K562 (cell line): Measurements from ENCODE around the gene SRCAP. TPM values are rescaled to one million over a fixed set of nuclear protein-coding genes. Genes with fewer than 3 reads are reported as not detected.

Source experiments
- ATAC-seq: fragments of 200-7000 bp; cut with Tn5 transposase; 3 replicates; pipeline ENCODE4 v1.9.1; 2020; ENCODE audit warnings: moderate library complexity
- BruUV-seq: library from RNA; stranded (reverse); fragments of 400-500 nt; replicated peaks from 2 replicates; lab custom pipeline; 2021; lab: Mats Ljungman, UMichigan
- CTCF ChIA-PET: fragments of 300-600 bp; formaldehyde crosslinking; extraction: SDS; loops from one replicate; lab custom pipeline; 2021; ENCODE audit warnings: low intra/inter-chr PET ratio; lab: Yijun Ruan, JAX
- POLR2A ChIA-PET: fragments of 300-600, 350-650 bp; sonication (Branson Sonifier 250); formaldehyde crosslinking; extraction: SDS; loops from one replicate; lab custom pipeline; 2021; ENCODE audit warnings: antibody characterized with exemption, inconsistent platforms; lab: Yijun Ruan, JAX
- DNase-seq, 4 experiments: peaks; one replicate each; pipeline versions ENCODE4 v3.0.0 to v3.0.0-alpha.2; 2011 to 2018; ENCODE audit warnings: low spot score in 3 of 4, mixed read lengths in 3 of 4; ENCODE audit errors: extremely low read depth in 1 of 4
- FAIRE-seq: peaks from 2 replicates; lab custom pipeline; 2011; peaks lifted over from hg19 to GRCh38; lab: Jason Lieb, UNC
- H2AFZ ChIP-seq: 2 replicates; pipeline ENCODE4 v1.6.0; 2011; ENCODE audit warnings: low read depth, low read length, control low read depth, inconsistent platforms
- H3K27ac ChIP-seq: fragments of 200-600 bp; 3 replicates; pipeline ENCODE4 v1.8.0; 2011; ENCODE audit warnings: low read depth, mild to moderate bottlenecking, control low read depth, inconsistent platforms, low read length, moderate library complexity, mixed read lengths; ENCODE audit errors: extremely low read depth
- H3K27me3 ChIP-seq, 2 experiments: fragments of 300-600 bp in 1 of 2; 2 replicates in 1 of 2; 3 replicates in 1 of 2; pipeline versions ENCODE4 v1.6.0 to v1.8.0; 2011; ENCODE audit warnings: inconsistent platforms in 2 of 2, low read length in 2 of 2, mild to moderate bottlenecking in 1 of 2, mixed read lengths in 1 of 2, moderate library complexity in 1 of 2; ENCODE audit not compliant: control insufficient read depth in 2 of 2, insufficient read depth in 2 of 2
- H3K36me3 ChIP-seq: fragments of 300-600 bp; 3 replicates; pipeline ENCODE4 v1.8.0; 2011; ENCODE audit warnings: mild to moderate bottlenecking, low read length, inconsistent platforms; ENCODE audit not compliant: control insufficient read depth, insufficient read depth
- H3K4me1 ChIP-seq, 2 experiments: fragments of 200-600 bp in 1 of 2; replicated peaks in 1 of 2; 2 replicates in 1 of 2; 3 replicates in 1 of 2; pipeline versions ENCODE4 v1.5.1 to v1.8.0; 2011; ENCODE audit warnings: inconsistent platforms in 2 of 2, low read length in 2 of 2, mild to moderate bottlenecking in 1 of 2, mixed read lengths in 1 of 2, moderate library complexity in 1 of 2; ENCODE audit not compliant: control insufficient read depth in 2 of 2, insufficient read depth in 2 of 2
- H3K4me2 ChIP-seq: 2 replicates; pipeline ENCODE4 v1.6.1; 2011; ENCODE audit warnings: low read length, control low read depth, inconsistent platforms, mixed read lengths; ENCODE audit not compliant: insufficient read depth
- H3K4me3 ChIP-seq: fragments of 200-600 bp; sonication (generic), shearing (Covaris generic); 2 replicates; pipeline ENCODE4 v1.5.1; 2016; ENCODE audit warnings: control low read depth, inconsistent platforms
- H3K79me2 ChIP-seq: fragments of 200-600 bp; 3 replicates; pipeline ENCODE4 v1.8.0; 2011; ENCODE audit warnings: low read length, inconsistent platforms; ENCODE audit not compliant: control insufficient read depth, insufficient read depth
- H3K9ac ChIP-seq, 2 experiments: 2 replicates each; pipeline versions ENCODE4 v1.6.0 to v1.6.1; 2011; ENCODE audit warnings: low read depth in 2 of 2, low read length in 2 of 2, control low read depth in 1 of 2, inconsistent platforms in 1 of 2, mild to moderate bottlenecking in 1 of 2, mixed read lengths in 1 of 2; ENCODE audit not compliant: insufficient read depth in 1 of 2
- H3K9me1 ChIP-seq: one replicate; pipeline ENCODE4 v1.6.0; 2011; ENCODE audit warnings: inconsistent platforms, mild to moderate bottlenecking, low read length, moderate library complexity; ENCODE audit not compliant: control insufficient read depth, insufficient read depth
- H3K9me3 ChIP-seq: replicated peaks from 2 replicates; pipeline ENCODE4 v1.5.1; 2011; ENCODE audit warnings: low read depth, low read length, inconsistent platforms; ENCODE audit not compliant: control insufficient read depth, insufficient read depth
- H4K20me1 ChIP-seq: replicated peaks from 2 replicates; pipeline ENCODE4 v1.6.1; 2011; ENCODE audit warnings: low read length, inconsistent platforms, mixed read lengths; ENCODE audit not compliant: control insufficient read depth, insufficient read depth
- HNRNPH1 ChIP-seq: fragments of 200-400 bp; formaldehyde crosslinking; optimal IDR thresholded peaks from 2 replicates; pipeline ENCODE3; 2017; ENCODE audit warnings: low read depth, mild to moderate bottlenecking, low read length, moderate library complexity
- MEF2A ChIP-seq: IDR thresholded peaks from 2 replicates; pipeline ENCODE4 v1.6.1; 2011; ENCODE audit warnings: low read depth, mild to moderate bottlenecking, low read length, moderate library complexity; ENCODE audit not compliant: control insufficient read depth
- TEAD1 ChIP-seq, 2 experiments: fragments of 450-650 bp in 1 of 2; sonication (generic) in 1 of 2; formaldehyde crosslinking; IDR thresholded peaks; 2 replicates each; pipeline versions ENCODE4 v1.4.0 to v1.8.0; 2020 to 2022; ENCODE audit warnings: mild to moderate bottlenecking in 2 of 2, missing genetic modification reagents in 1 of 2
- ZBTB40 ChIP-seq, 2 experiments: fragments of 450-650 bp in 1 of 2; sonication (generic) in 1 of 2; formaldehyde crosslinking in 1 of 2; IDR thresholded peaks; 2 replicates each; pipeline versions ENCODE4 v1.7.1 to v1.9.0; 2016 to 2022; ENCODE audit warnings: inconsistent platforms in 1 of 2, mild to moderate bottlenecking in 1 of 2, missing genetic modification reagents in 1 of 2
- ZKSCAN1 ChIP-seq: fragments of 150-350 bp; IDR thresholded peaks from 2 replicates; pipeline ENCODE4 v1.6.1; 2016; ENCODE audit warnings: low read depth, low read length
- WGBS: fragments of 100-300 bp; shearing (Covaris generic); methylation state at CpG from one replicate; pipeline ENCODE4 v1.1.6; 2016; ENCODE audit warnings: low coverage, mixed read lengths; ENCODE audit not compliant: insufficient coverage; ENCODE audit errors: missing lambda C conversion rate; 5-methylcytosine and 5-hydroxymethylcytosine counted together
- in situ Hi-C: fragments of 300-500 bp; cut with MboI; formaldehyde crosslinking; loops from 4 replicates; pipeline ENCODE4 v1.15.0; 2018; ENCODE audit warnings: inconsistent platforms, mixed read lengths
- intact Hi-C: fragments of 100-400 bp; cut with micrococcal nuclease; formaldehyde crosslinking; loops from 2 replicates; pipeline ENCODE4 v1.14.2; 2022
- polyA plus RNA-seq, 8 experiments: library from polyadenylated mRNA; depleted of rRNA in 4 of 8; stranded (reverse) in 5 of 8; unstranded in 3 of 8; fragments of >200 nt; fragmentation: Nextera tagmentation in 2 of 8; fragmentation: Illumina TruSeq in 1 of 8; extraction: Ambion mirVana in 2 of 8; extraction: Trizol in 1 of 8; gene quantifications; 2 replicates each; pipeline versions ENCODE4 v1.2.1 to v1.2.3, GENCODE V29; 2011 to 2014; ENCODE audit warnings: inconsistent platforms in 1 of 8, missing spikeins in 1 of 8
- total RNA-seq, 7 experiments: library from RNA; depleted of rRNA in 6 of 7; stranded (reverse); fragments of >200 nt in 6 of 7; fragmentation: Illumina TruSeq in 2 of 7; extraction: Trizol in 2 of 7; gene quantifications; 2 replicates each; pipeline versions ENCODE4 v1.2.1 to v1.2.3, GENCODE V29; 2011 to 2021; ENCODE audit warnings: low replicate concordance in 1 of 7

SRCAP gene
- total and polyA plus RNA-seq, 9 of the 15 experiments (the other 6 are each of a cell fraction or from before 2014, with no cell fraction given): 0.21 to 62.6 (median 5.8) TPM

GRCh38 chr16:30665830-30666190, 33.2 kb upstream of the SRCAP start:
- Histone ChIP-seq H4K20me1 (0 out of 2 replicates have a peak, but pooled peaks cover 7% of the 10 kb centered on the region), H3K4me1 (peaks cover 5 to 35% of the 10 kb centered on the region in 2 experiments; a peak in 4 of 5 replicates), H3K27me3 (no peaks in the 10 kb centered on the region), H2AFZ (no peak overlapping the region), H3K4me3 (no peak overlapping the region), H3K9ac (no peak overlapping the region), H3K79me2 (peaks cover 32% of the 10 kb centered on the region), H3K9me3 (no peaks in the 10 kb centered on the region), H3K9me1 (peaks cover 4% of the 10 kb centered on the region), H3K4me2 (no peak overlapping the region), H3K36me3 (peaks cover 96% of the 10 kb centered on the region; the same call in 2 of the 3 replicates), H3K27ac (no peak overlapping the region)
- FAIRE-seq: no peak
- no TSS peak for BruUV-seq
- no peak for ATAC-seq
- WGBS: 89% methylated on average over 4 of the region's 4 CpGs
- no peak for TF ChIP-seq ZKSCAN1
- TF ChIP-seq TEAD1 (CRISPR knock-in tag; IDR thresholded peaks at IDR 0.05): no peak
- TF ChIP-seq HNRNPH1: no peak
- TF ChIP-seq MEF2A: no peak
- TF ChIP-seq ZBTB40 (IDR thresholded peaks at IDR 0.05): 0 out of 2 replicates have a peak, but pooled peaks have one; percentile 18
- no peak for TF ChIP-seq ZBTB40 (CRISPR knock-in tag; IDR thresholded peaks at IDR 0.05)
- DNase-seq: peak in 1 of 4 experiments; percentile 3
- in situ Hi-C loops: no loop called here
- intact Hi-C loops: no loop called here
- ChIA-PET CTCF (no interaction called here), POLR2A (interaction anchor here (0.8 to 2.1 kb wide), 3 partner anchors 12 to 28 kb away, joined by 3 to 5 read pairs (median 3); no protein-coding TSS in a partner anchor)
